Omental fat pad (tissue), 4 donors: ENCODE measurements around the gene RPS16. TPM values are rescaled to one million over a fixed set of nuclear protein-coding genes. Genes with fewer than 3 reads are reported as not detected.
"Not testable (repeated sequence)": the region's sequence is repeated elsewhere in the genome, so short reads cannot be mapped to it uniquely, and the experiment has no call there.

Experiments used
- ATAC-seq: fragments of 150-250 bp; one replicate; pipeline ENCODE4 v1.9.1; 2016; ENCODE audit warnings: mild to moderate bottlenecking, moderate library complexity; ENCODE audit not compliant: low FRiP score
- DNase-seq: peaks from one replicate; pipeline ENCODE4 v3.0.0-alpha.2; 2019; ENCODE audit warnings: low spot score
- CTCF ChIP-seq, 3 donors: fragments of 450-650 bp; IDR thresholded peaks; one replicate each; pipeline ENCODE4 v1.5.1; 2016 to 2017; ENCODE audit warnings: antibody characterized with exemption in 3 of 3, mild to moderate bottlenecking in 3 of 3, moderate library complexity in 2 of 3
- total RNA-seq, 4 donors: library from RNA; depleted of rRNA; stranded (reverse); fragments of >200 nt; gene quantifications; one replicate each; pipeline ENCODE4 v1.1.0, GENCODE V29; 2016

The RPS16 gene
- total RNA-seq, 4 donors from 2014 or later, result 1,153 to 1,681 (median 1,338) TPM

DNA sequence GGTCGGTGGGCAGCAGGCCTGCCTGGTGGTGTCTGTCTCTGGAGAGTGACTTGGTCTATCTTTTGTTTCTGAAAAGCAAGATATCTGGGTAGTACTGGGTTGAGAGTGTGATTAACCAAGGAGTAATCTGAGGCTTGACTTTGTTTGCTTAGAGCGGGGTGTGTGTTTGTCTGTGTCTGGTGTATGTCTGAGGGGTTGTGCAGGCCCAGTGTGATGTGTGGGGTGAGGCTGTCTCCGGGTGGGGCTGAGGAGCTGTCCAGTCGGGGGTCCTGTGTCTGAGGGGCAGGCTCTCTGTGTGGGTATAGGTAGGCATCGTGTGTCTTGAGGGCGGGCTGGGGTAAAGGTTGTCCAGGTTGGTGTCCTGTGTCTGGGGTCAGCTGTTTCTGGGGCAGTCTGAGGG is 33.8 kb upstream of the RPS16 start:
- DNase-seq, result no peak
- no peak for TF ChIP-seq CTCF (IDR thresholded peaks at IDR 0.05)
- ATAC-seq, result no peak

GRCh38 chr19:39469036-39469435 is 33.3 kb upstream of the RPS16 start:
- no peak for TF ChIP-seq CTCF (IDR thresholded peaks at IDR 0.05)
- ATAC-seq (no peak), DNase-seq (no peak)

- no peak for DNase-seq
- ATAC-seq, result no peak
- TF ChIP-seq CTCF (IDR thresholded peaks at IDR 0.05), result no peak
Observed at GRCh38 chr19:39467941-39468340, 32.2 kb upstream of the RPS16 start.

DNA sequence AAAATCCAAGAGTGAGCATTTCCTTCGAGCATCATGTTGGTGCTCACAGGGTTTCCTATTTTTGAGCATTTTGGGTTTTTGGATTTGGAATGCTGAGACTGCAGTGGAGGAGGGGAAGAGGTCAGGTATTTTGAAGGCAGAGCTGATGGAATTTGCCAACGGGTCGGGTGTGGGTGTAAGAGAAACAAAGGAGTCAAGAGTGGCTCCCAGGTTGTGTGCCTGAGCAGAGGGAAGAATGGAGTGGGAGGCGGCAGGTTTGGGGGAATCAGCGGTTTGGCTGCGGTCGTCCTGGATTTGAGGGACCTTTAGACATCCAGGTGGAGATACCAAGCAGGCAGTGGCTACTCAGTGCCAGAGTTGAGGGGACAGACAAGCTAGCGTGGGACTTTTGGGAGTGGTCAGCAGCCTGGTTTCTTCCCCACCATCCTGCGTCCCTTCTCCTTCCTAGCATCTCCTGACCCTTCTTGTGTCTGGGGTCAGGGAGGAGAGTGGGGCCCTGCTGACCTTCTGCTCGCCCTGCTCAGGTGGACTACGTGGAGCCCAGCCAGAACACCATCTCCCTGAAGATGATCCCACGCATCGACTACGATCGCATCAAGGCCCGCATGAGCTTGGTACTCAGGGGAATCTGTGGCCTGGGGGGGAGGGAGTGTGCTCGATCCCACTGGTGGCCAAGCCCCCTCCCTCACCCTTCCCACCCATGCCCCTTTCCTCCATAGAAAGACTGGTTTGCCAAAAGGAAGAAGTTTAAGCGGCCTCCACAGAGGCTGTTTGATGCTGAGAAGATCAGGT is 30.4 kb upstream of the RPS16 start:
- TF ChIP-seq CTCF (IDR thresholded peaks at IDR 0.05), result no peak
- DNase-seq (no peak), ATAC-seq (no peak)

DNA sequence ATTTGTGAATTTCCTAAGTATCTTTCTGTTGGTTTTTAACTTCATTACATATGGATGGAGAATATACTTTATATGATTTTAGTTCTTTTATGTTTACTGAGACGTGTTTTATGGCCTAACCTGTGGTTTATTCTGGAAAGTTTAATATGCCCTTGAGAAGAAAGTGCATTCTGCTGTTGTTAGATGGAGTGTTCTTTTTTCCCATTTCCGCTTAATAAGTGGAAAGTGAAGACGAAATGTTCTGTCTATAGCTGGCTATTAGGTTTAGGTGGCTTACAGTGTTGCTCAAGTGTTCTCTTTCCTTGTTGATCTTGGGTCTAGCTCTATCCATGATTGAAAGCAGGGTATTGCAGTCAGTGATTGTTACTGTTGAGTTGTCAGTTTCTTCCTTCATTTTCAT is 27.7 kb upstream of the RPS16 start:
- no peak for DNase-seq
- TF ChIP-seq CTCF (IDR thresholded peaks at IDR 0.05), result no peak
- no peak for ATAC-seq

- not testable (repeated sequence) for DNase-seq, ATAC-seq
Observed at GRCh38 chr19:39451257-39451656, 15.5 kb upstream of the RPS16 start.

GRCh38 chr19:39449116-39449797 is 13.5 kb upstream of the RPS16 start:
- ATAC-seq (no peak), DNase-seq (no peak)
- no peak for TF ChIP-seq CTCF (IDR thresholded peaks at IDR 0.05)
